ENCODE data around the gene PCMTD2. TPM values are rescaled to one million over a fixed set of nuclear protein-coding genes. Genes with fewer than 3 reads are reported as not detected.

The PCMTD2 gene
- total and polyA plus RNA-seq, 2 of the 13 experiments (the other 11 are each of a cell fraction or from before 2014, with no cell fraction given) = 47.0 to 76.9 TPM

- peak in 1 of 2 experiments; percentile 74; a peak in 1 of 4 replicates for TF ChIP-seq ATF4 (CRISPR knock-in tag; IDR thresholded peaks at IDR 0.05)
- no peak for TF ChIP-seq ONECUT2 (CRISPR knock-in tag; IDR thresholded peaks at IDR 0.05)
- no peak for TF ChIP-seq ZBTB49 (CRISPR knock-in tag; IDR thresholded peaks at IDR 0.05; ENCODE audit: borderline replicate concordance)
- peak; percentile 82; the same call in 1 of the 2 replicates for TF ChIP-seq HIC2 (CRISPR knock-in tag; IDR thresholded peaks at IDR 0.05; ENCODE audit: low read depth)
- no peak for TF ChIP-seq GPBP1L1 (CRISPR knock-in tag; IDR thresholded peaks at IDR 0.05)
- TF ChIP-seq ZNF276 (CRISPR knock-in tag; IDR thresholded peaks at IDR 0.05; ENCODE audit: low read depth) = 0 out of 2 replicates have a peak, but pooled peaks have one; percentile 26
- TF ChIP-seq ARNTL (CRISPR knock-in tag; IDR thresholded peaks at IDR 0.05) = peak; percentile 91
- 0 out of 2 replicates have a peak, but pooled peaks have one; percentile 76 for TF ChIP-seq FOXK1 (CRISPR knock-in tag; IDR thresholded peaks at IDR 0.05; ENCODE audit: borderline replicate concordance, low read depth)
- TF ChIP-seq DR1 (CRISPR knock-in tag; IDR thresholded peaks at IDR 0.05) = no peak
- no peak for TF ChIP-seq TIGD3 (CRISPR knock-in tag; IDR thresholded peaks at IDR 0.05; ENCODE audit: borderline replicate concordance)
- TF ChIP-seq CHCHD3 (CRISPR knock-in tag; IDR thresholded peaks at IDR 0.05) = no peak
- 0 out of 2 replicates have a peak, but pooled peaks have one; percentile 32 for TF ChIP-seq KDM2A (CRISPR knock-in tag; IDR thresholded peaks at IDR 0.05; ENCODE audit: borderline replicate concordance, low read depth)
- no peak for TF ChIP-seq CSRNP1 (CRISPR knock-in tag; IDR thresholded peaks at IDR 0.05)
- peak; percentile 94 for TF ChIP-seq NR2C2 (CRISPR knock-in tag; IDR thresholded peaks at IDR 0.05; ENCODE audit: borderline replicate concordance)
These were observed 19.1 kb upstream of the PCMTD2 start (continued) for GRCh38 chr20:64236137-64237088.
